Dermis microvascular lymphatic vessel endothelial cell (primary cell): ENCODE results near the gene SHISA6. TPM values are rescaled to one million over a fixed set of nuclear protein-coding genes. Genes with fewer than 3 reads are reported as not detected.
"Not testable (repeated sequence)": the region's sequence is repeated elsewhere in the genome, so short reads cannot be mapped to it uniquely, and the experiment has no call there.

Experiments
- DNase-seq, 2 donors: peaks; one replicate each; pipeline versions ENCODE4 v3.0.0 to v3.0.0-alpha.2; 2010; ENCODE audit warnings: low read depth in 2 of 2
- total RNA-seq: library from RNA; depleted of rRNA; stranded (reverse); fragments of >200 nt; gene quantifications from 2 replicates; pipeline ENCODE4 v1.2.1, GENCODE V29; 2014

SHISA6 gene
- total RNA-seq, 1 donor from 2014 or later = not detected

DNA sequence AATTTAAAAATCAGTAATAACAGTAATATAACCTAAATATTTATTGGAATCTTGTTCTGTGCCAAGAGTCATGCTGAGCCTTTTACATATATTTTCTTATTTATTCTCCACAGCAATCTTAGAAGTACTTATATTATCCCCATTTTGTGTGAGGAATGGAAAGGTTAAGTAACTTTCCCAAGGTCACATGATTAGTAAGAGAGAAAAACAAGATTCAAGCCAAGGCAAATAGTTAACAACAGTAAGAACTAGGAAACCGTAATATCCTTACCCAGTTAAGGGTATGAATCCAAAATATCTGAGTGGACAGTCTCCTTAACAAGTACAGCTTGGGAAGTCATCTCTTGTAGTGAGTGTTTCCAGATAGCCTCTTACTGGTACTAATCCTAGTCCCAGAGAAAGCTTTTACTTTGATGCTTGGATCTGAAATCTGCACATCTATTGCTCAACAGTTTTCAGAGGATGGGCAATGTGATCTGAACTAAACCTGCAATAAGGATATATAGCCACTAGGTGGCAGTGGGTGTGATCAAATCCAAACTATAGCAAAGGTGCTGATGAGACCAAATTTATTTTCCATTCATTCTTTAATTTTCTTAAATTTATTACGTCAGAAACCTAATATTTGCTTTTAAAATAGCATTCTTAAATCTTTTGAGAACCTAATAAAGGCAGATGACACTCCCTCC is 23.3 kb downstream of the SHISA6 start:
- DNase-seq = no peak

DNA sequence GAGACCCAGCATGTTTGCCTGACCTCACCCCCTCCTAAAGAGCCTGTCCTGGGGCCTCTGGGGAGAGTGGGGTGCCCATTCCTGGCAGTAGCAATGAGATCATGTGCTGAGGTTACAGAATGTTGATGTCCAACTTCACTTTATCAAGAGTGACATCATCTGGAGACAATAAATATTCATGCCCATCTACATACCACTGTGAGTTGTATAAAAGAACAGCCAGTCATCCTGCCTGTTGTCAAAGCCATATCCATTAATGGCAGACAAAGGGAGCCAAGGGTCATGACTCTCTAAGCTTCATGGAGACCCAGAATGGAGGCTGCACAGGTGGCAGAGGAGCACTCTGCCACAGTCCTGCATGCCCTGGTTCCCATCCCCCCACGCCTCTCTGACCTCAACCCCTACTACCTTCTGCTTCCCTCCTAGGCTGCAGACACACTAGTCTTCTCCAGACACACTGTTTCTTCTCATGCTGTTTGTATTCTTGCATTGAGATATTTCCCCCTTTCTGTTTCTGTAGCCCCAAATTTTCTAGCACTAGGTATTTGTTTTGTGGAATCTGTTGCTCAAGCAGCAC is 27.1 kb downstream of the SHISA6 start:
- DNase-seq = no peak

DNA sequence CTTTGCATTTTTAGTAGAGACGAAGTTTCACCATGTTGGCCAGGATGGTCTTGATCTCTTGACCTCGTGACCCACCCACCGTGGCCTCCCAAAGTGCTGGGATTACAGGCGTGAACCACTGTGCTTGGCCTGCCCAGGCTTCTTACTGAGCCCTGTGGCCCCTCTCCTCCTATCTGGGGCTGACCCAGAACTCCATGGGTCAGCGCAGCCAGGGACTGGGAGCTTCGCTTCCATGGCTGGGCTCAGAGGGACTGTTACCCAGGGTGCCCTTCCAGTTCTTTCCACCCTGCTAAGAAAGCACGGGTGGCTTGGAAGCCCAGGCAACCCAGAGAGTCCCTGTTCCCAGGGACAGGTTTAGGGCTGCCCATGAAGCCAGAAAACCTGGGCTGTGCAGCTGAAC is 28.2 kb downstream of the SHISA6 start:
- DNase-seq = no peak

DNA sequence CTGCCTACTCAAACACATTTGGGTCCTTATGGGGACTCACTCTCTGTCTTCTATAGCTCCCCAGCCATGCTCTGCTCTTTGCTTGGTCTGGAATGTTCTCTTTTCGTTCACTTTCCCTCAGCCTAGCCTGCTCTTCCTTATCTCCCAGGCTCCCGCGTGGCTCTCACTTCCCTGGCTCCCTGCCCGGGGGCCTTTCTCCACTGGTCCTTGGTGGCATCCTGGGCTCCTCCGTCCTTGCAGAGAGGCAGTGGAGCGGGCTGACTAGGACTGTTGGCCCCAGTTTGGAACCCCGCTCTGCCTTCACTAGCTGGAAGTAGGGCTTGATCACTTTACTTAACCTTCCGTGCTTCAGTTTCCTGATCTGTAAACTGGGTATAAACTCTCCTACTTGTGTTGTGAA is 31.2 kb downstream of the SHISA6 start:
- DNase-seq = no peak

DNA sequence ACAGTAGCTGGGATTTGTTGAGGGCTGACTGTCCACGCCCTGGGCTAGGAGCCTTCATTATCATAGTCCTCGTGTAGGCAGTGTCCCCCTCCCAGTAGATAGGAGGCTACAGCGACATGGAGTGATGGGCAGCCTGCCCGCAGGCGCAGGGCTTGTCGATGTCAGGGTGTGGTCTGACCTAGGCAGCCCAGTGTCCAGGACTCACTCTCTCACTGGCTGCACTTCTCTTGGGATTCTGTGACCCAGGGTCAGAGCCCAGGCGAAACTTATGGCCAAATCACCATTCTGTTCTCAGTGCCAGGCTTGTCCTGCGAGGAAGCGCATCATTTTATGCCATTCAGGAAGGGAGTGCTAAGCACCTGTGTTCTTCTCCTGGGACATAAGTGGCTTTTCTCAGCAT is 32.6 kb downstream of the SHISA6 start:
- DNase-seq = no peak

DNA sequence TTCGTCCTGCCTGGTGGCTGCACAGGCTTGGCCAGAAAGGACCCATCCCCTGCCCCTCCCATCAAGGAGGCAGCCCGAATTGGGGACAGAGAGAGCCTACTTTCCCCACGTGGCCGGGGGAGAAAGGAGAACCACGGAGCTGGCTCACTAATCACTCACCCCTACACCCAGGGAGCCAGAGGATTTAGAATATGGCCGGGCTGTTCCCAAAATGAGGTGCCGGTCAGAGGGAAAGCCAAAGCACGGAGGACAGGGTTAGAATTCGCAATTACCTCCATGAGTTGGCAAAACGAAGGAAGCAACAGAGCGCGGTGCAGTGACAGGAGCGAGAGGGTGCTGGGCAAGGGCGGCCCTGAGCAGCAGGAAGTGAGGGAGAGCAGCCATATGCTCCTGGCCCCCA is 33.1 kb downstream of the SHISA6 start:
- no peak for DNase-seq

DNA sequence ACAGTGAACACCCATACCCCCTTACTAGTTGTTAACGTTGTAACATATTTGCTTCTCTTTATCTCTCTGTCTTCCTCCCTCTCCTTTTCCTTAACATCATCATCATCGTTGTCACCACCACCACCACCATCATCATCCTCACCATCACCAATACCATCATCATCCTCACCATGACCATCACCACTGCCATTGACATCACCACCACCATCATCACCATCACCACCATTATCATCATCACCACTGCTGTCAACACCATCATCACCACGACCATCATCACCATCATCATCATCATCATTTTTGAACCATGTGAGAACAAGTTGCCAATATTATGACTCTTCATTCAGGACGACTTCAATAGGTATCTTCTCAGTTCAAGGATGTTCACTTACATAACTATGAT is 35.5 kb downstream of the SHISA6 start:
- DNase-seq = no peak

DNA sequence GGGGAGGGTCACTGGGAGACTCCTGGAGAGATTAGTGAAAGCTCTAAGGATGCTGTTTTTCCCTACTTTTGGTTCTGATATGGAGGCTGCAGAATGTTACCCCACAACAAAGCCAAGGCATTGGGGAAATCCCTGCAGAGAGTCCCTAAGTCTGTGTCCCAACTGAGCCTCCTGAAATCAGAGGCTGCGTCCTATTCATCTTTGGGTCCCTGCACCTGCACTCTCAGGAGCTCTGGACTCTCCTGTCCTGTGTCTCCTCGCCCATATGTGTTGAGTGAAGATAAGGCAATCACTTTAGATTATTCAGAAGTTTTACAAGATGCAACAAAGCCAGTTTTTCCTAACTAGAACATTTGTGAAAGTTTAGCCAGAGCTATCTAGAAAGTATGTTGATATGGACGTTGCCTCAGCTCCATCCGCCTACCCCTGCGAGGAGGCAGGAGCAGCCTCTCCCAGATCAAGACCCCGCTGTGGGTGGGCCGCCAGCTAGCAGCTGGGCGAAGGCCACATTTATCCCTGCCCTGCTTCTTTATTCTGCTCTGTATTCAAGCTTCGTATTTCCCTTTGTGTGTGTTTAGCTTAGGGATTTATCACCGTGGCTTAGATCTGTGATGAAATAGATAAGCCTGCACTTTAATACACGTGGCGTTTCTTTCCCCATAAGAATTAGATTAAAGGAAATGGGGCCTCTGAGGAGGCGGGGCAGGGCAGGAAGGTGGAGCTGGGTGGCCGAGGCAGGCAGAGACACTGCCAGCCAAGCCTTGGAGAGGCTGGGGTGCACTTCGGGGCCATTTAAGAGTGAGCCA is 37.4 kb downstream of the SHISA6 start:
- DNase-seq = no peak

DNA sequence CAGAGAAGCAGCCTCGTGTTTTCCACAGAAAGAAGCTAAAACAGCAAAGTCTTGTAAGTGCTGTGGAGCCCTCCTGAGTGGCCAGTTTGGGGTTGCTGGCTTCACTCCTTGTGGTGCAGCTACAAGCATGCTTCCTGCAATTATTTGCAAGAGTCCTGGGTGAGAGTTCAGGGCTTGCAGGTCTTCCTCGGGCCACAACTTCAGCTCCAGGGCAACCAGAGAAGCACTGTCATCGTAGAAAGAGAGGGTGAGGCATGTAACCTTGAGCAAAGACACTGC is 37.9 kb downstream of the SHISA6 start:
- DNase-seq = no peak

DNA sequence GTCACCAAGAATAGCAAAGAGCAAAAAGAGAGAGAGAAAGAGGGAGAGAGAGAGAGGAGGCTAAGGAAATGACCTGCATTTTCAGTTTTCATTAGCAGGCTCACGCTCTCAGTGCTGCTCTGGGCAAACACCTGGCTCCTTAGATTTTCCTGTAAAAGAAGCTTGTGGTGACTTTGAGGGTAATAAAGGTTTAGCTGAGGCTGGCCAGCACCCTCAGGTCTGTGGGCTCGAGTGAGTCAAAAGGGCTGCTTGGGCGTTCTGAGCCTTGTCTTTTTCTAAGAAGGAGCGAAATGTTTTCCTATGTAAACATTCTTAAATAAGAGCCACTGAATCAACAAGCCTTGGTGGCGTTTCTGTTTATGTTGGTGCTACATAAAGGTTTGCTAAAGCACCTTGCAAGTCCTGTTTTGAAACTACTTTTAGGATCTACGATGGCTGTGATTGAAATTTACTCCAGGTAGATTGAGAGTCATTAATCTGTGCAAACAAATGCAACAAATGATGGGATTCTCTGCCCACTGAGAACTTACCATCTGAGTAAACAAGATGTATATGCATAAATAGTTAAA is 38.8 kb downstream of the SHISA6 start:
- DNase-seq = no peak

DNA sequence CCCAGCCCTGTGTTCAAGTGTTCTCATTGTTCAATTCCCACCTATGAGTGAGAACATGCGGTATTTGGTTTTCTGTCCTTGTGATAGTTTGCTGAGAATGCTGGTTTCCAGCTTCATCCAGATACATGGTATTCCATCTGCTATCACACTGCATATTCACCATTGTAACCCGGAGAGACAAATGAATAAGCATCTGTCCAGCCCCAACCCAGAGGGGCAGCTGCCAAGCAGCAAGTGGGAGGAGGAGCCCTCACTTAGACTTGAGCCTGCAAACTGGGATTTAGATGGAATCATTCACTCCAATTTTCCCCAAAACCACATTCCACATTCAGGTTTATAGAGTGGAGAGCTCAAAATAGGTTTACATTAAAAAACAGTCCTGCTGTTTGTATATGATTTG is 41.6 kb downstream of the SHISA6 start:
- DNase-seq = no peak

DNA sequence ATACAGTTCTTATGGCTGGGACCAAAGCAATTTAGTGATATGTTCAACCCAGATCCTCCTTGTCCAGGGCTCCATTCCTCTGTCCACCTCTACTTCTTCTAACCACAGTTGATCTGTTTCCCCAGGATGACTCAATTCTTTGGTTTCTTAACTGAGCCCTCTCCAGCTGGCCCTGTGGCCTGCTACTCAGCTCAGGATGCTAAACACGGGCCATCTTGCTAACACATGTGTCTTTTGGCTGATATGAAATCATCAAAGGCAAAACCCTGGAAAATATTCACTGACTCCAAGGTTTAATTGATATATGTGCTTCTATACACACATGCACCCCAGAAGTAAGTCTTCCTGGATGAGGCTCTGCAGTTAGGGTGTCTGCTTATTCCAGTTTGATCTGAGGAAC is 43.8 kb downstream of the SHISA6 start:
- no peak for DNase-seq

DNA sequence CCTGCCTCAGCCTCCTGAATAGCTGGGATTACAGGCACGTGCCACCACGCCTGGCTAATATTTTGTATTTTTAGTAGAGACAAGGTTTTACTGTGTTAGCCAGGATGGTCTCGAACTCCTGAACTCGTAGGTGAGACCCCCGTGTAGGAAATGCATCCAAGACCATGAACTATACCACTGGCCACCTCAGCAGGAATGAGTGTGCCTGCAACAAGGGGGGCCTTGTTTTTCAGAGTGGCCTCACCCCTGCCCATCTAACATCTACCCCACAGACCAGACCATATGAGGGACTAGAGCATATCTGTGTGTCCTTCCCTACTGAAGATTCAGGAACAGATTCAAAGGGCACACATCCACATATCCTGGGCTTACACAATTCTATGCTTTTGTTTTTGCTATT is 44.9 kb downstream of the SHISA6 start:
- no peak for DNase-seq

DNA sequence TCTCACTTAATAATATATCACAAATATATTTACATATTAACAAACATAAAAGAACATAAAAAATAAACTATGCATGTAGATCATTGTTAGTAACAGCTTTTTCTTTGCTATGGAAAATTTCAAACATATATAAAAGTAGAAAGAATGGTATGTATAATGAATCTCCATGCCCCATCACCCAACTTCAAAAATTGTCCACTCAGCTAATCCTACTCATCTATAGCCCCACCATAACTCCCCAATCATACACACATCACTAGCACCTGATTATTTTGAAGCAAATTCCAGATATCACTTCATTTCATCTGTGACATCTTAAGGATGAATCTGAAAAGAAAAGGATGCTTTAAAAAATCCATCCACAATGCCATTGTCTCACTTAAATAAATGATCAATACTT is 46.8 kb downstream of the SHISA6 start:
- DNase-seq = no peak

DNA sequence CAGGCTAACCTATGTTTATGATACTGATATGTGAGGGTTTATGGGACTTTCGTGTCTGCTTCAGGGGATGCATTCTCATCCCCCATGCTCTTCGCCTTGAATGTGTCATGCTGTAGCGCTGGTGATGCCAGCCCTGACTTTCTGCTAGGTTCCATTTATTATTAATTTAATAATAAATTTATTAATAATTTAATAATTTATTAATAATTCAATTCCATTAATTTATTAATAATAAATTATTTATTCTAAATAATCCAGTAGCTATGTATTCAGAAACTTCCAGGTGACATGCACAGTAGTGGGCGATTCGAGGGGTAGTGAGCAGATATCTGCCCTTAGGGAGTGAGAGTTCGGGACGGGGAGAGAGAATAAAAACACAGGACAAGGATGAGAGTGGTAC is 49.8 kb downstream of the SHISA6 start:
- no peak for DNase-seq

DNA sequence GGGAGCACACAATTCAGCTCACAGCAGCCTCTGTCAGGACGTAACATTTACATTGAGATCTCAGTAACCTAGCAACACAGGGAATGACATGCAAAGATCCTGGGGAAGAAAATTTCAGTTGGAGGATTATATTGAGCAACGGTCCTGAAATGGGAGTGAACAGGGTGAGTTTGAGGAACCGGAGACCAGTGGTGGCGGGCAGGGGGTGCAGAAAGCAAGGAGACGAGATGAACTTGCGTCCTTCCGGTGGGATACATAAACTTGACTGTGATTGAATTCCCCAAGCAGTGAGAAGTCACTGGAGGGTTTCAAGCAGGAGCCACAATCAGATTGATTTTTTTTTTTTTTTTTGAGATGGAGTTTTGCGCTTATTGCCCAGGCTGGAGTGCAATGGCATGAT is 51.5 kb downstream of the SHISA6 start:
- DNase-seq = no peak

DNA sequence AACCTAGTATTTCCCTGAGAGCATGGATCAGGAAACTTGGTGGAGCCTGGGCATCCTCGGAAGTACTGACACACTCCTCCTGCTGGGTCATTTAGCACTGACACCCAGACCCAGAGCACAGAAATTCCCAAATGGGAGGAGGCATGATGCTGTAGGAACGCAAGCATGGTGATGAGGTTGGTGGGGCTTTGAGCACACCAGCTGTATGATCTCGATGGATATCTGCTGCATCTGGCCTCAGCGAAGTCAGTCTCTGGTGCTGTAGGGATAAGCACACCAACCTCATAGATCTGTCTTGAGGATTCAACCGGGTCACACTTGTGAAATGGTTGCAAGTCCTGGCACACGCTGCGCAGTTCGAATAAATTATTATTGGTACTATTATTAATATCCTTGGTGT is 52.5 kb downstream of the SHISA6 start:
- DNase-seq = no peak

DNA sequence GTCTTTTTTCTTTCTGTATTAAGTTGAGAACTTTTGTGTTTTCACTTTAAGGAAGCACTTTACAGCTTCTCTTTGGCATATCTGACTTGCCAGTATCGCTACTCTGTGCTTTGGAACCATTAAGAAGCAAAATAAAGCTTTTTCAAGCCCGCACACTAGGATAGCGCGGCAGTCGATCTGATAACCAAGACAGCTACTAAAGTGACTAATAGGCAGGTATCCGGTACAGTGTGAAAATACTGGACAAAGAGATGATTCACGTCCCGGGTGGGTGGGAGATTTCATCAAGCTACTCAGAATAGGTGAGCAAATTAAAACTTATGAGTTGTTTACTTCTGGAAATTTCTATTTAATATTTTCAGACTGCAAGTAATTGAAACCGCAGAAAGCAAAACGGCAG is 53.8 kb downstream of the SHISA6 start:
- no peak for DNase-seq

DNA sequence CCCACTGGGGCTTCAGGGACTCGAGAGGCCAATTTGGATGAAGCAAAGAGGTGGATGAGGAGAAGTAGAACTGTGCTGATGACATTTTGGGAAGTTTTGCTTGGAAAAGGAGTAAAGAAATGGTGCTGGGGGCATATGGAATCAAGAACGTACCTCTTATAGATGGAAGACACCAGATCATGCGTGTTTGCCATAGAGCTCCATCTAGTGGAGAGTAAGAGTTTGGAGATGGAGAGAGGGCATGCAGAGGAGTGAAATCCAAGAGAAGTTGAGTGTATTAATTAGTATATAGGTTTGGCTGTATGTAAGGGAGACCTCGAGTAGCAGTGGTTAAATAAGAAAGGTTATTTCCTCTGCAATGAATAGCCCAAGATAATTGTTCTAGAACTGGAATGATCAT is 56.0 kb downstream of the SHISA6 start:
- no peak for DNase-seq

DNA sequence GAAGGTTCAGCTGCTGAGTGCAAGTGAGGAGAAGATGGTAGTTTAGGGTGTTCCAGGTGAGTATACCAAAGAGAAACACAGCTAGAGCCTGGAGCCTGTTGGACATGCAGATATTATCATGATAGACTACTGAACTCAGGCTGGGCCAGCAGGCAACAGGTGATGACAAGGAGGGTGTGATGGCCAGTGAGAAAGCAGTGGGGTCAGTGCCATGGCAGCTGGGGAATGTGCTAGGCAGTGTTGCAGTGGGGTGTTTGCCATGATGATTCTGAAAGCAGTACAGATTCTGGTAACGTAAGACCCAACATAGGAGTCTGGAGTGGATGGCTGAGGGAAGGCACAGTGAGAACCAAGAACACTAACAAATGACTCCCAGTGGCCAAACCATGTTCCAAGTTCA is 57.4 kb downstream of the SHISA6 start:
- DNase-seq = no peak

DNA sequence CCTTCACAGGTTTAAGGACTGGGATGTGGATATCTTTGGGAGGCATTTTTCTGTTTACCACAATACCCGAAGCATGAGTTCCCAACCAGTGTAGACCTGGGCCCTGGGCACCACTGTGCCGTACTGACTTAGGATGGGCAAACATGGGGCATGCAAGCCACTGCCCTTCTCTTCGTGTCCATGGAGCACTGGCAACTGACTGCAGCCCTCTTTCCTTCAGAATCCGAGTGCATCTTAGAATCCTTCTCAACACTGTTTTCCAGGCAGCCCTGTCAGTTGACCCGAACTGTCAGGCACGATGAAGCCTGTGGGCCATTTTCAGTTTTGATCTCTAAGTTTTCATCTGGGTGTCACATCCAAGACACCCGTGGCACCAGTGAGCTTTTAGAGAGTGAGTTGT is 59.2 kb downstream of the SHISA6 start:
- no peak for DNase-seq

DNA sequence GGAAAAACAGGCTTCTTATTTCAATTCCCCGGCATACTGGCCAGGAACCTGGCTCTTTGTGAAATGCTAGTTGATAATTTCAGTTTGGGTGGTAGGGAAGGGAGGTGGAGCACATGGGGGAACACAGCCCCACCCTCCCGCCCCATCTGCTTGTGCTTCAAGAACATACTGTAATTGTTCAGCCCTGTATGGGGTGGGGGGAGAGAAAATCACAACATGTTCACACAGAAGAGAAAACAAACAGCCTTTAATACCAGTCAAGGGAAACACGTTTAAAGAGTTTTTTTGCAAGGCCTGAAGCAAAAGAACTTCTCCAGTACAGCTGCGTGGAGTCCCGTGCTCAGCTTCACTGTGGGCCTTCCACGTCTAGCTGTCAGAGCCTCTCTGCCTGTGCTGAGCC is 59.7 kb downstream of the SHISA6 start:
- no peak for DNase-seq

DNA sequence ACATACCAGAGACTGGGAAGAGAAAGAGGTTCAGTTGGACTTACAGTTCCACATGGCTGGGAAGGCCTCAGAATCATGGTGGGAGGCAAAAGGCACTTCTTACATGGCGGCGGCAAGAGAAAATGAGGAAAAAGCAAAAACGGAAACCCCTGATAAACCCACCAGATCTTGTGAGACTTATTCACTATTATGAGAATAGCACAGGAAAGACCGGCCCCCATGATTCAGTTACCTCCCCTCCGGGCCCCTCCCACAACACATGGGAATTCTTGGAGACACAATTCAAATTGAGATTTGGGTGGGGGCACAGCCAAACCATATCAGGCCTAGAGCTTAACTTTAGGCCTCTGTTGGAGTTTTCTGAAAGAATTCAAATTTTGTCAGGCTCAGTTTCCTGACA is 60.9 kb downstream of the SHISA6 start:
- DNase-seq = not testable (repeated sequence)
